ENCODE measurements around the gene BATF3.

The BATF3 gene

GRCh38 chr1:212680680-212681389 is 18.8 kb downstream of the BATF3 start:
- Histone ChIP-seq H3K9me3 (ENCODE audit: insufficient read depth, low read length, severe bottlenecking) (no peaks in the 10 kb centered on the region), H3K9ac (ENCODE audit: low read depth, low read length) (no peak overlapping the region), H3K4me2 (ENCODE audit: insufficient read depth, low read length) (no peak overlapping the region), H3K4me1 (ENCODE audit: insufficient read depth, low read length) (peaks cover 9% of the 10 kb centered on the region; the same call in 1 of the 2 replicates), H3K27me3 (ENCODE audit: insufficient read depth, low read length, poor library complexity) (no peaks in the 10 kb centered on the region), H2AFZ (ENCODE audit: low read depth, low read length) (no peak overlapping the region), H3K79me2 (ENCODE audit: insufficient read depth, low read length) (no peaks in the 10 kb centered on the region), H3K4me3 (ENCODE audit: low read depth in 1 of 2, low read length in 2 of 2) (no peak overlapping the region), H3K27ac (ENCODE audit: low read length) (no peak overlapping the region), H4K20me1 (ENCODE audit: insufficient read depth, low read length) (no peaks in the 10 kb centered on the region), H3K36me3 (ENCODE audit: insufficient read depth, low read length) (no peaks in the 10 kb centered on the region)
- TF ChIP-seq CTCF (IDR thresholded peaks at IDR 0.05; ENCODE audit: borderline replicate concordance, extremely low read depth, low read length, poor library complexity, severe bottlenecking) (no peak), EZH2 (IDR thresholded peaks at IDR 0.05; ENCODE audit: borderline replicate concordance, low read depth, low read length, severe bottlenecking) (no peak)
- ATAC-seq (ENCODE audit: insufficient read depth, low read depth), result no peak
- DNase-seq, result no peak

GRCh38 chr1:212678456-212679410 is 20.9 kb downstream of the BATF3 start:
- H3K27me3 ChIP-seq (ENCODE audit: insufficient read depth, low read length, poor library complexity), result no peaks in the 10 kb centered on the region
- H3K4me3 ChIP-seq (ENCODE audit: low read depth in 1 of 2, low read length in 2 of 2), result no peak overlapping the region
- TF ChIP-seq CTCF (IDR thresholded peaks at IDR 0.05; ENCODE audit: borderline replicate concordance, extremely low read depth, low read length, poor library complexity, severe bottlenecking) (no peak), EZH2 (IDR thresholded peaks at IDR 0.05; ENCODE audit: borderline replicate concordance, low read depth, low read length, severe bottlenecking) (no peak)
- H3K4me1 ChIP-seq (ENCODE audit: insufficient read depth, low read length), result peaks cover 9% of the 10 kb centered on the region; the same call in 1 of the 2 replicates
- H3K79me2 ChIP-seq (ENCODE audit: insufficient read depth, low read length), result no peaks in the 10 kb centered on the region
- no peaks in the 10 kb centered on the region for H4K20me1 ChIP-seq (ENCODE audit: insufficient read depth, low read length)
- no peak overlapping the region for H3K27ac ChIP-seq (ENCODE audit: low read length)
- no peak overlapping the region for H3K4me2 ChIP-seq (ENCODE audit: insufficient read depth, low read length)
- ATAC-seq (ENCODE audit: insufficient read depth, low read depth) (no peak), DNase-seq (no peak)
- no peak overlapping the region for H3K9ac ChIP-seq (ENCODE audit: low read depth, low read length)
- H3K9me3 ChIP-seq (ENCODE audit: insufficient read depth, low read length, severe bottlenecking), result no peaks in the 10 kb centered on the region
- H3K36me3 ChIP-seq (ENCODE audit: insufficient read depth, low read length), result no peaks in the 10 kb centered on the region
- H2AFZ ChIP-seq (ENCODE audit: low read depth, low read length), result no peak overlapping the region

GRCh38 chr1:212677573-212677972 is 22.1 kb downstream of the BATF3 start:
- H3K9me3 ChIP-seq (ENCODE audit: insufficient read depth, low read length, severe bottlenecking), result no peaks in the 10 kb centered on the region
- no peak overlapping the region for H3K27ac ChIP-seq (ENCODE audit: low read length)
- DNase-seq, result no peak
- no peaks in the 10 kb centered on the region for H3K36me3 ChIP-seq (ENCODE audit: insufficient read depth, low read length)
- no peak overlapping the region for H2AFZ ChIP-seq (ENCODE audit: low read depth, low read length)
- H3K79me2 ChIP-seq (ENCODE audit: insufficient read depth, low read length), result no peaks in the 10 kb centered on the region
- H4K20me1 ChIP-seq (ENCODE audit: insufficient read depth, low read length), result no peaks in the 10 kb centered on the region
- no peaks in the 10 kb centered on the region for H3K4me1 ChIP-seq (ENCODE audit: insufficient read depth, low read length)
- no peak overlapping the region for H3K4me3 ChIP-seq (ENCODE audit: low read depth in 1 of 2, low read length in 2 of 2)
- H3K4me2 ChIP-seq (ENCODE audit: insufficient read depth, low read length), result no peak overlapping the region
- ATAC-seq (ENCODE audit: insufficient read depth, low read depth), result no peak
- H3K27me3 ChIP-seq (ENCODE audit: insufficient read depth, low read length, poor library complexity), result no peaks in the 10 kb centered on the region
- TF ChIP-seq EZH2 (IDR thresholded peaks at IDR 0.05; ENCODE audit: borderline replicate concordance, low read depth, low read length, severe bottlenecking) (no peak), CTCF (IDR thresholded peaks at IDR 0.05; ENCODE audit: borderline replicate concordance, extremely low read depth, low read length, poor library complexity, severe bottlenecking) (no peak)
- H3K9ac ChIP-seq (ENCODE audit: low read depth, low read length), result no peak overlapping the region

All from DND-41 (cell line).